HTERT RPE-1 (cell line): ENCODE results near the gene TBC1D10B.
"Not testable (repeated sequence)": the region's sequence is repeated elsewhere in the genome, so short reads cannot be mapped to it uniquely, and the experiment has no call there.

Source experiments
- in situ Hi-C: fragments of 300-500 bp; cut with MboI; formaldehyde crosslinking; loops from 4 replicates; pipeline ENCODE4 v1.14.3; 2020; ENCODE audit warnings: low sequenced_read_pairs

The TBC1D10B gene

DNA sequence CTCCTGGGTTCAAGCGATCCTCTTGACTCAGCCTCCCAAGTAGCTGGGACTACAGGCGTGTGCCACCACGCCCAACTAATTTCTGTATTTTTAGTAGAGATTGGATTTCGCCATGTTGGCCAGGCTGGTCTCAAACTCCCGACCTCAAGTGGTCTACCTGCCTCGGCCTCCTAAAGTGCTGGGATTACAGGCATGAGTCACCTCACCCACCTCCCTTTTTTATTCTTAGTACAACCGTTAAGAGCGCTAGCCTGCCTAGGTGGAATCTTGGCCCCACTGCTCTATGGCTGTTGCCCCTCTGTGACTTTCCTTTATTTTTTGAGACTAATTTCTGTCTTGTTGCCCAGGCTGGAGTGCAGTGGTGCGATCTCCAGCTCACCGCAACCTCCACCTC is 32.3 kb downstream of the TBC1D10B start:
- in situ Hi-C loops, result not testable (repeated sequence)

DNA sequence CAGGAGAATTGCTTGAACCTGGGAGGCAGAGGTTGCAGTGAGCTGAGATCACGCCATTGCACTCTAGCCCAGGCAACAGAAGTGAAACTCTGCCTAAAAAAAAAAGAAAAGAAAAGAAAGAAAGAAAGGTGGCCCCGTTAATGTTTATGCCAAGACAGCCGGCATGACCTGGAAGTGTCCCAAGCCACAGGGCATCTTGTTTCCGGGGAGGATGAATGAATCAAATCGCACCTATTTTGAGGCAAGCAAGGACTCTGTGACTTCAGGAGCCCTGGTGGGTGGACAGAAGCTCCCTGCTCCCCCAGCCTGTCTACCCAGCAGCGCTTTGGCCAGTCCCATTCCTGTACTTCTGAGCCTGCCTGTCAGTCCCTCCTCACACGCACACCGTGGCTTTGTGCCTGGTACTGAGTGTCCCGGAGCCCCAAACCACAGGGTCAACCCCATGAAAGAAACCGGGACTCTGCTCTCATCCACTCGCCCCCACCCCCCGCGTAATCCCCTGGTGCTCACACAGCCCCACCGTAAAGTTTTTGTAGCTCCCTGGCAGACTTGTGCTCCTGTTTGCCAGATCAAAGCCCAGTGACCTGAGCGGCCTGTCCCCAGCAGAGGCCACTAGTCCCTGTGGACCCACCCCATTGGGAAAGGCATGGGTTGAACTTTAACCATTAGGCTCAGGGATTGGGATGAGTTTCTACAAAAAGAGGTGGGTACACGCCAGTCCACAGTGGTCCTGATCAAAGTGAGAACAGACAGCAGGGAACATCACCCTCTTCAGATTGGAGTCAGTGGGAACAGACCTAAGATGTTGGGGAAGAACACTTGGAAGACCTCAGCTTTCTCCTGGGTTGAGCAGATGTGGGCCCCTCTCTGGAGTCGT is 34.5 kb downstream of the TBC1D10B start:
- in situ Hi-C loops, result no loop called here

DNA sequence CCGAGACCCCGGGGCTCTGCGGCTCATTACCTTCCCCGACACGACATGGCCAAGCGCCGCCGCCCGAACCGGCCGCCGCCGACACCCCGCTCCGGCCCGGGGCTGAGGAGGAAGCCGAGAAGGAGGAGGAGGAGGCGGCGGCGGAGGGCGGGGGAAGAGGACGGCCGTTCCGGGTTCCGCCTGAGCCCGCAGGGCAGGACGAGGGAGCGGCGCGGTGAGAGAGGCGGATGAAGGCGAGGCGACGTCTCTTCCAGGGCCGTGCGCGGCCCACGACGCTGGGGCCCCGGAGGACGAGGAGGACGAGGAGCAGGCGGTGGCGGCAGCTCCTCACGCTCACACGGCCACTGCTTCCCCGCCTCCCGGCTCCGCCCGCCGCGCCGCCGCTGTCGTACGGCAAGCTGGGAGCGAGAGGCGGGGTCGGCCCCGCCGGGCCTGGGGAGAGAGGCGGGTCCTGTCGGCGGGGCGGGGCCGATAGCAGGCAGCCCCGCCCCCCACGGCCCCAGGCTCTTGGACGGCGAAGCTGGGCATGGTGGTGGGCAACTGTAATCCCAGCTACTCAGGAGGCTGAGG is 35.2 kb downstream of the TBC1D10B start:
- in situ Hi-C loops, result not testable (repeated sequence)

GRCh38 chr16:30334473-30334989 is 35.8 kb downstream of the TBC1D10B start:
- in situ Hi-C loops, result not testable (repeated sequence)

GRCh38 chr16:30324220-30324619 is 46.1 kb downstream of the TBC1D10B start:
- in situ Hi-C loops, result not testable (repeated sequence)

- in situ Hi-C loops, result not testable (repeated sequence)
Measured at GRCh38 chr16:30318647-30319046, 51.6 kb downstream of the TBC1D10B start.

DNA sequence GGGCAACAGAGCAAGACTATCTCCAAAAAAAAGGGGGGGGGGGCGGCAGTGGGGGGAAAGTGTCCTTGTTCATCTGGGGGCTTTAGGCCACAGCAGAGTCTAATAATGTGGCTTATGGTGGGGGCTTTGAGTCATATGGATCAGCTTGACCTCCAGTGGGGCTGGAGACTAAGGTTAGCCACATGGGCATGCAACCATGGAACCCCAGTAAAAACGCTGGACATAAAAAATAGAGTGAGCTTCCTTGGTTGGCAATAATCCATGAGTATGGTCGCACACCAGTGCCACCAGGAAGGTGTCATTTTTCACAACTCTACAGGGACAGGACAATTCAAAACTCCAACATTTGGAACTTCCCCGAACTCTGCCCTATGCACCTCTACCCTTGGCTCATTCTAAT is 59.4 kb downstream of the TBC1D10B start:
- in situ Hi-C loops, result not testable (repeated sequence)

- in situ Hi-C loops, result not testable (repeated sequence)
Measured at GRCh38 chr16:30309255-30309654, 61.0 kb downstream of the TBC1D10B start.
